HL-60 (cell line): ENCODE data around the gene TYW3.

Source experiments
- DNase-seq, 2 experiments: peaks; one replicate each; pipeline ENCODE4 v3.0.0-alpha.2; 2010 to 2020; ENCODE audit warnings: low read depth in 1 of 2, low spot score in 1 of 2
- H3K27ac ChIP-seq: fragments of 250-450 bp; sonication (Bioruptor Pico); replicated peaks from 2 replicates; pipeline ENCODE4 v1.5.1; 2020; ENCODE audit warnings: mild to moderate bottlenecking, moderate library complexity
- H3K27me3 ChIP-seq: fragments of 250-450 bp; sonication (Bioruptor Pico); 2 replicates; pipeline ENCODE4 v1.5.1; 2021; ENCODE audit warnings: mild to moderate bottlenecking, moderate library complexity; ENCODE audit not compliant: insufficient read depth, poor library complexity, severe bottlenecking
- H3K4me3 ChIP-seq: replicated peaks from 2 replicates; pipeline ENCODE4 v1.5.1; 2011; ENCODE audit warnings: mild to moderate bottlenecking, control low read depth, low read length; ENCODE audit not compliant: insufficient read depth
- GABPA ChIP-seq: IDR thresholded peaks from 2 replicates; pipeline ENCODE4 v1.6.1; 2012; ENCODE audit warnings: low read depth
- POLR2AphosphoS5 ChIP-seq: IDR thresholded peaks from 2 replicates; pipeline ENCODE4 v1.6.1; 2012; ENCODE audit warnings: low read depth
- REST ChIP-seq: IDR thresholded peaks from 2 replicates; pipeline ENCODE4 v1.6.1; 2012; ENCODE audit warnings: low read depth; ENCODE audit not compliant: insufficient replicate concordance
- SPI1 ChIP-seq: IDR thresholded peaks from 2 replicates; pipeline ENCODE4 v1.6.1; 2012; ENCODE audit warnings: low read depth, mild to moderate bottlenecking, borderline replicate concordance
- TF ChIP-seq, protein P1 (sequence below): IDR thresholded peaks from one replicate; pipeline ENCODE4 v1.5.1; 2011; ENCODE audit warnings: low read length, control low read depth, inconsistent platforms; ENCODE audit not compliant: insufficient read depth

TYW3 gene

GRCh38 chr1:74766579-74766978, 33.6 kb downstream of the TYW3 start:
- TF ChIP-seq, protein P1, sequence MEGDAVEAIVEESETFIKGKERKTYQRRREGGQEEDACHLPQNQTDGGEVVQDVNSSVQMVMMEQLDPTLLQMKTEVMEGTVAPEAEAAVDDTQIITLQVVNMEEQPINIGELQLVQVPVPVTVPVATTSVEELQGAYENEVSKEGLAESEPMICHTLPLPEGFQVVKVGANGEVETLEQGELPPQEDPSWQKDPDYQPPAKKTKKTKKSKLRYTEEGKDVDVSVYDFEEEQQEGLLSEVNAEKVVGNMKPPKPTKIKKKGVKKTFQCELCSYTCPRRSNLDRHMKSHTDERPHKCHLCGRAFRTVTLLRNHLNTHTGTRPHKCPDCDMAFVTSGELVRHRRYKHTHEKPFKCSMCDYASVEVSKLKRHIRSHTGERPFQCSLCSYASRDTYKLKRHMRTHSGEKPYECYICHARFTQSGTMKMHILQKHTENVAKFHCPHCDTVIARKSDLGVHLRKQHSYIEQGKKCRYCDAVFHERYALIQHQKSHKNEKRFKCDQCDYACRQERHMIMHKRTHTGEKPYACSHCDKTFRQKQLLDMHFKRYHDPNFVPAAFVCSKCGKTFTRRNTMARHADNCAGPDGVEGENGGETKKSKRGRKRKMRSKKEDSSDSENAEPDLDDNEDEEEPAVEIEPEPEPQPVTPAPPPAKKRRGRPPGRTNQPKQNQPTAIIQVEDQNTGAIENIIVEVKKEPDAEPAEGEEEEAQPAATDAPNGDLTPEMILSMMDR = no peak
- no peak for TF ChIP-seq SPI1
- TF ChIP-seq GABPA = no peak
- TF ChIP-seq REST = no peak
- TF ChIP-seq POLR2AphosphoS5 = no peak
- Histone ChIP-seq H3K27me3 (no peaks in the 10 kb centered on the region), H3K4me3 (no peak overlapping the region), H3K27ac (no peak overlapping the region)
- DNase-seq = no peak

GRCh38 chr1:74767490-74767889, 34.5 kb downstream of the TYW3 start:
- Histone ChIP-seq H3K4me3 (no peak overlapping the region), H3K27me3 (no peaks in the 10 kb centered on the region), H3K27ac (no peak overlapping the region)
- TF ChIP-seq, protein P1 = peak; percentile 30
- TF ChIP-seq GABPA = no peak
- peak in 1 of 2 experiments; percentile 37 for DNase-seq

DNA sequence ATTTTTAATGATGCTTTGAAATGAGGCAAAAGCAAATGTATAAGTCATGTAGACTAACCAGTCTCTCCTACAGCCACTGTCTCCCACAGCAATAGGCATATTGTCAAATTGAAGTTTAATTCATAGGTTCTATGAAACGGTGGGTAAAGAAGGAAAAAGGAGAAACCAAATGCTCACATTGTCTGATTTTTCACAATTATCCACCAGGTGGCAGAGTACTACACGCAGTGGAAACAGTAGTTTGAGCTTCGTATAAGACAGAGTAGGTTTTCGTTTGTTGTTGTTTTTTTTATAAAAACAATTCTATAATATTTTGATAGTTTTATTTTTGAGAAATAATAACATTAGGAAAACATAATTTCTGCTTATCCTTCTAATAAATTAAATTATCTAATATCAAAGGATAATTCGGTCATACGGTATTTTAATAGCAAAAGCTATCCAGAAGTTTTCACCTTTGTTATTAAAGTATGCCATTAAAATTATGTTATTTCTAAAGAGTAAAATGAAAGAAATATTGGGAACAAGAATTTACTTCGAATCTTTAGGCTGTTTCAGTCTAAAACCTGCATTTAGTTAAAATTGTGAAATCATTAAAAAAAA, 39.1 kb downstream of the TYW3 start:
- H3K27ac ChIP-seq = no peak overlapping the region
- no peak for TF ChIP-seq GABPA
- TF ChIP-seq, protein P1 = peak; percentile 53
- DNase-seq = peak in 1 of 2 experiments; percentile 11
- no peak overlapping the region for H3K4me3 ChIP-seq
- H3K27me3 ChIP-seq = no peaks in the 10 kb centered on the region

DNA sequence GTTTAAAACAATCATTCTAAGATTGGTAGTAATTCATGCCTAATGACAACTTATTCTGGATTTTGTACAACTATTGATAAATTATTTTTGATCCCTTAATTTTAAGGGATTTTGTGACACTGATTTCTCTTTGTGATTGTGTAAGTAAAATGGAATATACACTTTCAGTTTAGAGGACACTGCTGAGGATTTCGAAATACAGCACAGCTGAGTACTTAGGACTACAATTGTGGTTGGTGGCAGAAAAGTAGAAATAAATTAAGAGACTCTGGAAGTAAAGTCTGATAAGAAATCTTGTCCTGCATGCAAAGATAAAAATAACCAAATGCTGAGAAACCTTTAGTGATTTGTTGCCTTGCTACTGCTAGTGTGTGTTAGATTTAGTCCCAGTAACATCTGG, 40.0 kb downstream of the TYW3 start:
- H3K4me3 ChIP-seq = no peak overlapping the region
- DNase-seq = no peak
- H3K27me3 ChIP-seq = no peaks in the 10 kb centered on the region
- TF ChIP-seq SPI1 = no peak
- TF ChIP-seq GABPA = no peak
- TF ChIP-seq POLR2AphosphoS5 = no peak
- TF ChIP-seq, protein P1 = no peak
- no peak overlapping the region for H3K27ac ChIP-seq

DNA sequence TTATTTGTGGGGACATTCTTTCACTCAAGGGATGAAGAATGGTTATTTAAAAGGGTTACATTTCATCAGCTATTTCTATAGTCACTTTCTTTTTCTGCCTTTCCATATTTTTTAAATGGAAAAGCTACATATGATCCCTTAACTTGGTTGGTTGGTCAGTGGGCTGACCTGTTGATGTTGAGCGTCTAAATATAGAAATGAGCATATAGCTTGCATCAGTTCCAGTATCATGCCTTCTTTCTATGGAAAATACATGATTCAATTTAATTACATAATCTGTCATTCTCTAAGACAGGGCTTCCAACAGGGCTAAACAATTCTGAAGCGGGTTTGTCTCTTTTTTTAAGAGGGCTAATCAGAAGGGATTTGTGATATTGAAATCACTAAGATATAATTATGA, 40.6 kb downstream of the TYW3 start:
- Histone ChIP-seq H3K4me3 (no peak overlapping the region), H3K27me3 (no peaks in the 10 kb centered on the region), H3K27ac (no peak overlapping the region)
- TF ChIP-seq GABPA (no peak), POLR2AphosphoS5 (no peak), REST (no peak), SPI1 (no peak)
- TF ChIP-seq, protein P1 = no peak
- no peak for DNase-seq
